Heart left ventricle (tissue), 13 donors: ENCODE measurements around the gene ACADVL.

Source experiments
- CTCF ChIP-seq, 12 donors: fragments of 200-600 bp; sonication (generic) in 4 of 12; IDR thresholded peaks; one replicate each; pipeline versions ENCODE4 v1.5.0 to v1.8.0; 2018 to 2022; ENCODE audit warnings: antibody characterized with exemption in 12 of 12, mild to moderate bottlenecking in 5 of 12
- POLR2A ChIP-seq, 2 donors: fragments of 450-650 bp; IDR thresholded peaks; one replicate each; pipeline ENCODE4 v1.6.1; 2017; ENCODE audit warnings: antibody characterized with exemption in 2 of 2, mild to moderate bottlenecking in 2 of 2, moderate library complexity in 2 of 2
- donor health status: ischemic (EF 13 %, LVEDD 7.1; RV severe dilation, severe dysfunction).
- donor health status: DM: no; HTN: yes; CAD: no.
- donor health status: DM: no; HTN: no; CAD: no.
- donor health status: ischemic (EF 25% LVEDD 6.9; RV normal size, moderate dysfunction).
- donor health status: ischemic (EF 25% LVEDD 5.7; RV mildly dilated, moderate dysfunction).
- donor health status: ischemic (EF 35%, LVEDD 5.7; RV mildly dilated, moderate dysfunction).
- donor health status: nonischemic (EF 11% LVEDD 7.7; RV severe dilation, severe dysfunction).
- donor health status: DM: yes; HTN: yes; CAD: no.
- donor health status: PGD.
- donor health status: ischemic (EF 29% LVEDD 5.4; RV normal size, mild dysfunction).
- donor health status: nonischemic (EF 23%, LVEDD 6.1; RV moderate dilation, normal function).

- TF ChIP-seq CTCF (IDR thresholded peaks at IDR 0.05) (no peak), POLR2A (IDR thresholded peaks at IDR 0.05) (no peak)
Observed at GRCh38 chr17:7184647-7185046, 35.1 kb upstream of the ACADVL start.
